Effector memory CD4-positive, alpha-beta T cell (primary cell): ENCODE data around the gene NIFK.

Experiments
- DNase-seq, 3 donors: peaks; one replicate each; pipeline ENCODE4 v3.0.0-alpha.2; 2020
- H3K27ac ChIP-seq: 2 replicates; pipeline ENCODE4 v1.7.0; 2013; ENCODE audit warnings: mild to moderate bottlenecking, low read length, moderate library complexity; ENCODE audit not compliant: insufficient read depth, poor library complexity, severe bottlenecking
- H3K27me3 ChIP-seq: replicated peaks from 2 replicates; pipeline ENCODE4 v1.7.0; 2013; ENCODE audit warnings: mild to moderate bottlenecking, low read length; ENCODE audit not compliant: insufficient read depth, control insufficient read depth, poor library complexity, severe bottlenecking
- H3K36me3 ChIP-seq: 2 replicates; pipeline ENCODE4 v1.7.0; 2013; ENCODE audit warnings: mild to moderate bottlenecking, low read length, moderate library complexity; ENCODE audit not compliant: control insufficient read depth, insufficient read depth
- H3K4me1 ChIP-seq: 2 replicates; pipeline ENCODE4 v1.7.0; 2013; ENCODE audit warnings: low read length, mild to moderate bottlenecking; ENCODE audit not compliant: control insufficient read depth, insufficient read depth, poor library complexity, severe bottlenecking
- H3K4me3 ChIP-seq: 2 replicates; pipeline ENCODE4 v1.7.0; 2013; ENCODE audit warnings: low read length, low read depth, mild to moderate bottlenecking; ENCODE audit not compliant: insufficient read depth, poor library complexity, severe bottlenecking
- H3K9me3 ChIP-seq: 2 replicates; pipeline ENCODE4 v1.7.0; 2013; ENCODE audit warnings: mild to moderate bottlenecking, low read length, moderate library complexity; ENCODE audit not compliant: control insufficient read depth

Gene NIFK

DNA sequence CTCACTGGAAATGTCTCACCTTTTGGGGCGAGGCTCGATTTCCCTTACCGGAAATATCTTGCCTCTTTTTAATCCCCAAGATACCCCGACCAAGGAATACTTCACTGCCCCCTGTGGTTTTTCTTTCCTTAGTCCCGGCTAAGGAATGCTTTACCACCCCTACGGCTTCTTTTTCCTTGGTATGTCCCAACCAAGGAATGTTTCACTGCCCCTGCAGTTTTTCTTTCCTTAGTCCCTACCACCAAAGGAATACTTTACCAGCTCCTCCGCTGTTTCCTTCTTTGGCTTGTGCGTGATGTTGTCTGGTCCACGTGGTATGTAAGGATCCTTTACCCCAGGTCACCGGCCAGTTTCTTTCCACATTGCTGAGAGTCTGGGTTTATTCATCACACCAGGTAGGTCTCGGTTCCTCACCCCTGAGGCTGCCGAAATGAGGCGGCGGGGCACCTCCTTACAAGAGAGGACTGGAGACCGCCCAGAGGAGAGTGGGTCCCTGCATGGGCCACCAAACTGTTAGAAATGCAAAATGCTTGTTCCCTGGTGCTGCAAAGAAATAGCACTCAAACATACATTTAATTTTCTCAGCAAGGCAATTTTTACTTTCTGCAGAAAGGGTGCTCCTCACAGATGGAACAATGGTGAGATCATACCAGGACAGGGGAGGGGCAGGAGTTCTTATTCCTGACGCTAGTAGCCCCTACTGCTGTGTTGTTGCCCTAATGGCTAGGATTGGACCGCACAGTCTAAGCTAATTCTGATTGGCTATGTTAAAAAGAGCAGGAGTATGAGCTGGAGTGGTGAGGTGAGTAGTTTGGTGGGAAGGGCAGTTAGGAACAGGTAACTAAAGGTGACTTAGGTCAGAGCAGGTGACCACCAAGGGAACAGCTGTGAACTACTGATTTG lies 54.0 kb downstream of the NIFK start:
- no peak for DNase-seq
- H3K4me1 ChIP-seq = no peaks in the 10 kb centered on the region

DNA sequence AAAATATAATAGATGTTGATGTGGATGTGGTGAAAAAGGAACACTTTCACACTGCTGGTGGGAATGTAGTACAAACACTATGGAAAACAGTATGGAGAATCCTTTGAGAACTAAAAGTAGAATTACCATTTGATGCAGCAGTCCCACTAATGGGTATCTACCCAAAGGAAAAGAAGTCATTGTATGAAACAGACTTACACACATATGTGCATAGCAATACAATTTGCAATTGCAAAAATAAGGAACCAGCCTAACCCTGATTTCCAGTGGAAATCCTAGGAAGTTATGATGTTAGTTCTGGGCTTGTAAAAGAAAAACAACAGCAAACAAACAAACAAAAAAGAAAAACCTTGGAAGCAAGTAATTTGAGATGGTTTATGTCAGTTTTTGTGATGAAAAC lies 58.8 kb downstream of the NIFK start:
- no peak for DNase-seq
- no peak overlapping the region for H3K4me3 ChIP-seq
- peaks cover 8% of the 10 kb centered on the region for H3K9me3 ChIP-seq
- H3K4me1 ChIP-seq = no peaks in the 10 kb centered on the region
- H3K27me3 ChIP-seq = no peaks in the 10 kb centered on the region
- H3K27ac ChIP-seq = no peak overlapping the region
- H3K36me3 ChIP-seq = no peaks in the 10 kb centered on the region

More for the DNA sequence above, 54.0 kb downstream of the NIFK start:
- no peaks in the 10 kb centered on the region for H3K36me3 ChIP-seq
- H3K27me3 ChIP-seq = no peaks in the 10 kb centered on the region
- no peak overlapping the region for H3K4me3 ChIP-seq
- peaks cover 12% of the 10 kb centered on the region for H3K9me3 ChIP-seq
- no peak overlapping the region for H3K27ac ChIP-seq
